PFSK-1 (cell line): ENCODE data around the gene SPIB. TPM values are rescaled to one million over a fixed set of nuclear protein-coding genes. Genes with fewer than 3 reads are reported as not detected.

Experiments used
- FOXP2 ChIP-seq: optimal IDR thresholded peaks from 2 replicates; pipeline ENCODE3; 2011; ENCODE audit warnings: borderline replicate concordance, control low read depth, inconsistent platforms; ENCODE audit not compliant: insufficient read depth; ENCODE audit errors: extremely low read length, extremely low read depth
- POLR2AphosphoS5 ChIP-seq: IDR thresholded peaks from 2 replicates; pipeline ENCODE4 v1.6.1; 2012; ENCODE audit warnings: low read depth, mild to moderate bottlenecking, control low read depth, low read length, moderate library complexity
- REST ChIP-seq, 2 experiments: IDR thresholded peaks; 2 replicates each; pipeline versions ENCODE4 v1.6.1 to v1.8.0; 2011 to 2012; ENCODE audit warnings: low read depth in 2 of 2, low read length in 2 of 2, control low read depth in 1 of 2, inconsistent platforms in 1 of 2, mild to moderate bottlenecking in 1 of 2, moderate library complexity in 1 of 2; ENCODE audit not compliant: insufficient read depth in 1 of 2
- SIN3A ChIP-seq: IDR thresholded peaks from 2 replicates; pipeline ENCODE4 v1.6.1; 2012; ENCODE audit warnings: mild to moderate bottlenecking, low read length, moderate library complexity, borderline replicate concordance; ENCODE audit not compliant: insufficient read depth
- TAF1 ChIP-seq: IDR thresholded peaks from 2 replicates; pipeline ENCODE4 v1.6.1; 2012; ENCODE audit warnings: low read length, control low read depth, borderline replicate concordance; ENCODE audit not compliant: insufficient read depth
- polyA plus RNA-seq: library from polyadenylated mRNA; unstranded; fragments of >200 nt; gene quantifications from one replicate; pipeline ENCODE4 v1.2.1, GENCODE V29; 2012; ENCODE audit warnings: low read depth, missing spikeins; ENCODE audit not compliant: insufficient read length

SPIB gene
- polyA plus RNA-seq, result 0.23 TPM

- TF ChIP-seq FOXP2, result no peak
- no peak for TF ChIP-seq SIN3A
- no peak for TF ChIP-seq POLR2AphosphoS5
- no peak for TF ChIP-seq TAF1
- TF ChIP-seq REST (IDR thresholded peaks at IDR 0.05; ENCODE audit: insufficient read depth in 1 of 2, low read depth in 2 of 2, low read length in 2 of 2), result no peak
Observed at GRCh38 chr19:50418176-50419021, at the start of gene SPIB. Gene SPIB, plus strand, starts transcription at chr19:50418938. Its CDS starts 25 bp downstream, at chr19:50418963.

GRCh38 chr19:50371914-50372475 lies 46.7 kb upstream of the SPIB start:
- TF ChIP-seq FOXP2 (no peak), REST (IDR thresholded peaks at IDR 0.05; ENCODE audit: insufficient read depth in 1 of 2, low read depth in 2 of 2, low read length in 2 of 2) (no peak), TAF1 (no peak), SIN3A (no peak), POLR2AphosphoS5 (no peak)

GRCh38 chr19:50376166-50377050 lies 42.3 kb upstream of the SPIB start, which contains the start of gene NR1H2:
Gene NR1H2, plus strand, starts transcription at chr19:50376457. Its CDS starts 1,149 bp downstream, at chr19:50377606.
- TF ChIP-seq POLR2AphosphoS5 (peak; percentile 86), REST (IDR thresholded peaks at IDR 0.05; ENCODE audit: insufficient read depth in 1 of 2, low read depth in 2 of 2, low read length in 2 of 2) (peak in 1 of 2 experiments; percentile 41; a peak in 1 of 4 replicates), FOXP2 (peak; percentile 34), SIN3A (no peak; the same call in 1 of the 2 replicates), TAF1 (peak; percentile 86; the same call in 1 of the 2 replicates)

GRCh38 chr19:50377051-50377461 lies 41.7 kb upstream of the SPIB start:
- TF ChIP-seq TAF1 (no peak), FOXP2 (no peak), SIN3A (no peak), REST (IDR thresholded peaks at IDR 0.05; ENCODE audit: insufficient read depth in 1 of 2, low read depth in 2 of 2, low read length in 2 of 2) (no peak), POLR2AphosphoS5 (no peak)
